ENCODE measurements around the gene SV2A.
"Not testable (repeated sequence)": the region's sequence is repeated elsewhere in the genome, so short reads cannot be mapped to it uniquely, and the experiment has no call there.

The SV2A gene

DNA sequence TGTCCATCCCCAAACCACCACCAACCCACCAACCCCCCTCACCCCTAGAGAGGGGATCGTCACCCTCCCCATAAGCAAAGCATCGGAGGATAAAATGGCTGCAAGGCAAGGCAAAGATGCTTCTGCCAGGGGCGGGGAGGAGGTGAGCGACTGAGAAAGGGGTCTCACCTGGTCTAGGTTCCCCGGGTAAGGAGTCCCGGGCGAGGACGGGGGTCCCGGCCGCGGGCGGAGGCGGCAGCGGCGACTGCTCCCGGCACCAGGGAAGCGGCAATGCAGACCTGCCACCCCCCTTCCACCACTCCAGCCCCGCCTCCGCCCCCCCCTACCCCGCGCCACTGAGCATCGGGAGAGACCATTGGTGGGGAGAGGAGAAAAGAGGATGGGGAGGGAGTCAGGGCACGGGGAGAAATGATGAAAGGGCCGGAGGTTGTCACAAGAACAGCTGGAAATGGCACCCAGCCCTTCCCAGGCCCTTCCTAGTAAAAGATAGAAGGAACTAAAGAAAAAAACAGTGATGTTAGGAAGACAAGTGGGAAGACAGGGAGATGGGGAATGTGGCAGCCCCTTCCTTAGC, at the start of gene SV2A:
Gene SV2A (minus strand): TSS at position 274 of the 574 bp plus-strand sequence. CDS start 4,004 bp downstream, outside the sequence.
- DNase-seq, result peak; percentile 93

DNA sequence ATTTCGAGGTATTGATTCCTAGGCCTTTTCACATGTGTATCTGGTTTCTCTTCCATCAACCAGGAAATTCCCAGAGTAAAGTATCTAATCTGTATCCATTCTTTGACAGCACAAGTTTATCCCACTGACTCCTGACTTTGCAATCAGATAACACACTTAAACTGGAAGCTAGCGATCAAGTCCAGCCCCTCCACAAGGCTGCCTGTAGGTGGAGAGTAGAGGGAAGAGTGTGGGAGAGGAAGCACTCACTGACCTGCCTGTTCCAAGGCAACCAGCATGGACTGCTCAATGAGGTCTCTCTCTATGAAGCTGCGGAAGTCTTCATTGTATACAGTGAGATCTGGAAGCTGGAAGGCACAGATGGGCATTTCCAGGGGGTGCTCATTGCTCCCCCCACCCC, 49.4 kb upstream of the SV2A start:
- no peak for DNase-seq

DNA sequence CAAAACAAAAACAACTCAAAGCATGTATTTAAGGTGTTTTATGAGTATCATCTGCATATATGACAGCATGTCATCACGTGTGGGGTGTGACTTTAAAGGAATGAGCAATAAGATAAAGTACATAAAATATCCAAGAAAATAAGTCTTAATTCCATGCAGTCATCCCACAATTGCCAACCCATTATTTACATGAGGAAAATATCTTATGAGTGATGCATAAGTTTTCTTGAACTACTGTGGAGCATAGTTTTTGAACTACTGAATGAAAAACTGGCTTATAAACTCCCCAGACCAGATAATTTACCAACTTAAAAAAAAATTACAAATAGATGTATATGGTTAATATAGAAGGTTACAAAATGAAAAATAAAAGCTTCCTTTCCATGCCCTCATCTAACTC, 48.8 kb upstream of the SV2A start:
- no peak for DNase-seq

DNA sequence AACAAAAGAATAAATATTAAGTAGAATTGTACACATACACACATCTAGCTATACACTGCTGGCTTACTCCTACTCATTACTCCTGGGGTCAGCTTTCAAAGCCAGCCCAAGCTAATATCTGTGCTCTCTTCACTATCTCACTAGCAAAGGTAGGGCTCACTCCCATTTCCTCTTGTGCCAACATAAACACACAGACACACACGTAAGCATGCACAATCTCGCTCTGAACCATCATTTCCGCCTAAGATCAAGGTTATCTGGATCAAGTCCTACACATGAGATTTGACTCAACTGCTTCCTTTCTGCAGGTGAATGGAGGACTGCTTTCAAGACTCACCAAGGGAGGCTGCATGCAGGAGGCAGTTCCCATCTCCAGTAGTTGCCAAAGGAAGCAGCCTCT, 47.8 kb upstream of the SV2A start:
- DNase-seq, result no peak

DNA sequence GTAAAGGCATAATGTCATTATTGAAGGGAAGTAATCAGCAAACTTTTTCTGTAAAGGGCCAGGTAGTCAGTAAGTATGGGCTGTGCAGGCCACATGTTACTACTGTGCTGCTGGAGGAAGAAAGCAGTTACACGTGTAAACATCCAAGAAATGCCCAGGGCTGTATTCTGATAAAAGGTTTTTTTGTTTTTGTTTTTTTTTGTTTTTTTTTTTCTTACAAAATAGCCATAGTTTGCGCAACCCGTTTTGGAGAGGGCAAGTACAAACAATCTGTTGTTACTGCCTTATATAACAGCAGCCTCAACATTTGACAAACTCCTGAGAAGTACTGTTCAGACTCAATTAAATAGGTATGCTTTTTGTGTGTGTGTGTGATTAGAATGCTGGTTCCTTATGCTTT, 45.7 kb upstream of the SV2A start:
- no peak for DNase-seq

- no peak for DNase-seq
These were observed 45.1 kb upstream of the SV2A start for GRCh38 chr1:149962736-149963135.

GRCh38 chr1:149962039-149962647, 44.5 kb upstream of the SV2A start:
- DNase-seq, result peak; percentile 51

DNA sequence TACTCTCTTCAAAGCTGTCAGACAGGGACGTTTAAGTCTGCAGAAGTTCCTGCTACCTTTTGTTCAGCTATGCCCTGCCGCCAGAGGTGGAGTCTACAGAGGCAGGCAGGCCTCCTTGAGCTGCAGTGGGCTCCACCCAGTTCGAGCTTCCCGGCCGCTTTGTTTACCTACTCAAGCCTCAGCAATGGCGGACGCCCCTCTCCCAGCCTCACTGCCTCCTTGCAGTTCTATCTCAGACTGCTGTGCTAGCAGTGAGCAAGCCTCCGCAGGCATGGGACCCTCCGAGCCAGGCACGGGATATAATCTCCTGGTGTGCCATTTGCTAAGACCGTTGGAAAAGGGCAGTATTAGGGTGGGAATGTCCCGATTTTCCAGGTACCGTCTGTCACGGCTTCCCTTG, 39.9 kb upstream of the SV2A start:
- DNase-seq, result not testable (repeated sequence)

- DNase-seq, result no peak
These were observed 32.3 kb upstream of the SV2A start for GRCh38 chr1:149949911-149950310.

DNA sequence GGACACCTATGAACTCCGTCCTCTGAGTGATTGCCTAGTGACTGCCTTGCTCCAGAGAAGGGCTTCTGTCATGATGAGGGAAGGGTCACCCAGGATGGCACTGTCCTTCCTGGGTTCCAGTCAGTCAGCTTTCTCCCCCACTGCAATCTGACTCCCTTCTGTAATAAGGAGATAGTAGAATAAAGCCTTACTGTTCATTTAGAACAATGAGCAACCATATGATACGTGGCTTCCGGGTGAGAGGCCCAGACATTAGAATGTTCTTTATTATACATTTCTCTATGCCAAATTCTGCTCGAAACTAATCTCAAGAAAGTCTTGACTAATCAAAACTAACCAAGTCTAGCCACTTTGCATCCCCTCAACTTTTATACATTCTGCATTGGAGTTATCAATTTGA, 27.6 kb upstream of the SV2A start:
- DNase-seq, result no peak

GRCh38 chr1:149942885-149943284, 25.2 kb upstream of the SV2A start:
- no peak for DNase-seq

DNA sequence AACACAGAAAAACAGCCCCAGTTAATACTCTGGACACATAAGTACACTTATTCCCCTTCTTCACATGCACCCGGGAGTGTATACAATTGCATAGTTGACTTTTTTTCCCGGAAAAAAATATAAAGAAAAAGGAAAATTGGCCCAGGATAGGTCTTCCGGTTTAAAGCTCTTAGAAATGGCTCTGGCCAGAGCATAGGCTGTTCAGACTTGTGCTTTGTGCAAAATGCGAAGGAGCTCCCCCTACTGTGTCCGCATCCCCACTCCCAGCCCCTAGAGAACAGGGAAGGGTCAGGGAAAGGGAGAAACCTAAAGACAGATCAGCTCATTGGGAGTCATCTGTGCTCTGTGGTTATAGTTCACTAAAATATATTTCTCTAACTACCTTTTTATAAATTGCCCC, 24.6 kb upstream of the SV2A start:
- no peak for DNase-seq

DNA sequence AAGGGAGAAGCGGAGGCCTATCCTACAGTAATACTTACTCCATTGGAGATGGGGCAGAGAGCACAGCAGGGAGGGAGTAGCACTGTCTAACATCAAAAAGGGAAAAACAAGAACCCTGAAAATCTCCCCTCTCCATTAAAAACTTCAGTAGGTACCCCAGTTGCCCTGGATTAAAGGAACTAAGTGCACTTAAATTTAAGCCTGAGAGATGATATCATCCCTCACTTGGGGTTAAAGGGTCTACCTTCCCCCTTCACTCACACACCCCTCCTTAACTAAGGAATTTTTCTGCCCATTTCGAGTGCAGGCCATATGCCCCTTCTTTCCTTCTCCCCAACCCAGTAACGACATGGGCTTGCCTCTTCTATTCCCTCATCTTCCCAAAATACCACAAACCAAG, 22.8 kb upstream of the SV2A start:
- no peak for DNase-seq

DNA sequence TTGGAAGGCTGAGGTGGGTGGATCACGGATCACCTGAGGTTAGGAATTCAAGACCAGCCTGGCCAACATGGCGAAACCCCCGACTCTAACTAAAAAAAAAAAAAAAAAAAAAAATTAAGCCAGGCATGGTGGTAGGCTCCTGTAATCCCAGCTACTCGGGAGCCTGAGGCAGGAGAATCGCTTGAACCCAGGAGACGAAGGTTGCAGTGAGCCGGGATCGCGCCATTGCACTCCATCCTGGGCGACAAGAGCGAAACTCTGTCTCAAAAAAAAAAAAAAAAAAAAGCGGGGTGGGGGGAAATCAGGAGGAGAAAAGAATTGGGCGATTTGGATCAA, 21.0 kb upstream of the SV2A start:
- DNase-seq, result not testable (repeated sequence)

GRCh38 chr1:149937759-149938158, 20.1 kb upstream of the SV2A start:
- no peak for DNase-seq

GRCh38 chr1:149936992-149937705, 19.5 kb upstream of the SV2A start:
- peak; percentile 83 for DNase-seq

DNA sequence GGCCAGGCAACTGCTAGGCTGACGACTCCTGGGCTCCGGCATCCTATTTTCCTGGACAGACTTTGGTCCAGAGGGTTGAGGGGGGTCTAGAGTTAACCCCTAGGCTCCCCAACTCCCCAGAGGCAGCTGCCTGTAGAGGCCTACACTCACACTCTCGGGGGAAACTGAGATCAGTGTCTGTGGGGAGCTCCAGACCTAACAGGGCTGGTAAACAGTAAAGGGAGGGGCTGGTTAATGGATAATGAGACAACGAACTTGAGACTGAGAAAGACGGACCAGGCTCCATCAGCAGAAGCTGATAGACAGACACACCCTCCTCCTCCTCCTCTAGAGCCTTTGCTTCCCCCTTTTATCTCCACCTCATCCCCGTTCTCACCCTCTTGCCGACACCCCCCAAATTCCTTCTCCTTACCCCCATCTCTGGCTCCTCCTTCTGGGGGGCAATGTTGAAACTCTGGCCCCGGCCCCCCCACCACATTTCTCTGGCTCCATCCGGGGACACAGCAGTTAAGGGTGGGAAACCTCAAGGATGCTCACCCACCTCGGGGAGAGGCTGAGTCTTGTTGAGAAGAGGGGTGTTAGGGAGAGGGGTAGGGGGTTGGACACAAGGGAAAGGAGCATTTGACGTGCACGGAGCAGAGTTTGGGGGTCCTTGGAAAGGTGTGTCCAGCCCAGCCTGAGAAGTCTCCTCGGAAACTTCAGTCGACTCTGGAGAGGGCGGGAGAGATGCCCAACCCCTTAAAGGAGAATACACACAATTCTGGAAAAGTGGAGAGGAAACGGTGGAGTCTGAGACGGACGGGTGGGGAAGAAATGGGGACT, 18.7 kb upstream of the SV2A start, which contains the start of gene MTMR11:
Gene MTMR11 (minus strand): TSS at position 710 of the 822 bp plus-strand sequence. CDS start 232 bp downstream, at position 478.
- no peak for DNase-seq

- DNase-seq, result no peak
These were observed 16.7 kb upstream of the SV2A start for GRCh38 chr1:149934356-149934755.

GRCh38 chr1:149933208-149933607, 15.6 kb upstream of the SV2A start:
- DNase-seq, result no peak

DNA sequence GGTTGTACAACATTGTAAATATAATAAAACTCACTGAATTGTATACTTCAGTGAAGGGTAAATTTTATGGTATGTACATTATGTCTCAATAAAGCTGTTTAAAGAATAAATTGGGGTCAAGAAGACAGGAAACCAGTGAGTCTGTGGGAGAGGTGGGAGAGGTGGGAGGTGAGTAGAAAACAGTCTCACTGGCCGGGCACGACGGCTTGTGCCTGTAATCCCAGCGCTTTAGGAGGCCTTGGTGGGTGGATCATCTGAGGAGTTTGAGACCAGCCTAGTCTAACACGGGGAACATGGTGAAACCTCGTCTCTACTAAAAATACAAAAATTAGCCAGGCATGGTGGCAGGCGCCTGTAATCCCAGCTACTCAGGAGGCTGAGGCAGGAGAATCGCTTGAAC, 14.8 kb upstream of the SV2A start:
- DNase-seq, result no peak

DNA sequence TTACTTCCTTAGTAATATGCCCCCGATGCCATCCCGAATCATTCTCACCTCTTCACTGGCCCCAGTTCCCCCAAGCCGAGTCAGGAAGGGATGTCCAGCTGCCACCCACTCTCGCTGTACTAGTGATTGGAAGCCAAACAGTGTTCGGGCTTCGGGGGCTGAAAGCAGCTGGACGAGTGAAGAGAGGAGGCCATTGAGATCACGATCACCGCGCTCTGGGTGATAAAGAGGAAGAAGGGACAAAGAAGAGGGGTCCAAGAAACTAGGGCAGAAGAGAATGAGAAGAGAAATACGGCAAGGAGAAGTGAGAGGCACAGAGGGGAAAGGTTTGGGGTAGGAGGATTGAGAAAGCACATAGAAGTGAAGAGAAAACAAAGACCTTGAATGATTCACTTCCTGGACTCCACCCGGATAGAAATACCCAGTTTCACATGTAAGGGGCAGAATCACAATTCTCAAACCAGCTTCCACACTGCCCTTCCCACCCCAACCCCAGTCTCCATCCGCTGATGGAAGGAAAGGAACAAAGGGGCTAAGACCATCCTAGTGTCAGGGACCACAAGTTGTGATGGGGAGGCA, 13.7 kb upstream of the SV2A start:
- DNase-seq, result no peak

- no peak for DNase-seq
These were observed 12.2 kb upstream of the SV2A start for GRCh38 chr1:149929856-149930255.

DNA sequence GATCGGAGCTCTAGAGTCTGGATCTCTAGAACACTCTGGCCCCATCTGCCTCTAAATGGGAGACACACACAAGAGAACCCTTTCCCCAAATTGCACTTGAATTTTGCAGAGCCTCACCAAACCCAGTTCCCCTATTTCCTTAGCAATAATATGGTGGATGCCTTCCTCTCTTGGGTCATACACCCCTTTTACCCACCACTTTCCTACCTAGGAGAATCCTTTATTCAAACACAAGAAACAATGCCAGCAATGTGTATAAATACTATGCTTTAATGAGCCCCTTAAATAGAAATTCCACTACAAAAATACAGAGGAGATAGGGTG, 10.7 kb upstream of the SV2A start:
- DNase-seq, result no peak
